Neuron (in vitro differentiated cells): ENCODE measurements around the gene DLEC1.

Experiments
- H2AFZ ChIP-seq: one replicate; pipeline ENCODE4 v1.6.1; 2013; ENCODE audit warnings: low read depth, mild to moderate bottlenecking, inconsistent platforms, low read length, moderate library complexity
- H3K27me3 ChIP-seq: one replicate; pipeline ENCODE4 v1.6.1; 2013; ENCODE audit warnings: low read length; ENCODE audit not compliant: insufficient read depth
- H3K36me3 ChIP-seq: one replicate; pipeline ENCODE4 v1.6.1; 2013; ENCODE audit warnings: low read length; ENCODE audit not compliant: insufficient read depth
- H3K4me1 ChIP-seq: one replicate; pipeline ENCODE4 v1.6.1; 2013; ENCODE audit warnings: low read length; ENCODE audit not compliant: insufficient read depth
- H3K4me3 ChIP-seq: 2 replicates; pipeline ENCODE4 v1.5.1; 2013; ENCODE audit warnings: mild to moderate bottlenecking, low read length, moderate library complexity
- H3K9me3 ChIP-seq: one replicate; pipeline ENCODE4 v1.6.1; 2013; ENCODE audit warnings: low read length

Gene DLEC1

DNA sequence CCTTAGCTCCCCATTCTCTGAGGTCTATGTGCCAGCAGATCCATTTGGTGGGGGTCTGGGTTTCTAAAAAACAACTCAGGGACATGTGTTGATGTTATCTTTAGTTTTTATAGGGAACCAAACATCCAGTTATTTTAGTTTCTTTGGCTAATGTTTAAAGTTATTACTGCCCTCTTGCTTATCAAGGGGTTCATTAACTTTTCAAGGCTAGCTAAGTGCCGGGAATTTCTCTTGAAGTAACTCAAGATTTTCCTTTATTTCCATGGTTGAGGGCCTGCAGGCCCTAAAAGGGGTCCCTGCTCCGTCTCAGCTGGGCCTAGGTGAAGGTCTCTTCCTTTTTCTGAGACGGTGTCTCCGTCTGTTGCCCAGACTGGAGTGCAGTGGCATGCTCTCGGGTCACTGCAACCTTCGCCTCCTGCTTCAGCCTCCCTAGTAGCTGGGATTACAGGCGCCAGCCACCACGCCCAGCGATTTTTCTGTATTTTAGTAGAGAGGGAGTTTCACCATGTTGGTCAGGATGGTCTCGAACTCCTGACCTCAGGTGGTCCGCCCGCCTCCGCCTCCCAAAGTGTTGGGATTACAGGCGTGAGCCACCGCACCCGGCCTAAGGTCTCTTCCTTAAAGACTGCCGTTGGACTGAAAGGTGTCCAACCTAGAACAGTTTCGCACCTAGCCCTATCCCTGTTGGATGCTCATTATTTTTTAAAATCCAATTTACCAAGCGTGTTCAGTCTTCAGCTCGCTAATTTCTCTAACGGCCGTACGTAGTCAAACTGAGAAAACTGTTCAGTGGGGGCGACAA is 125.0 kb downstream of the DLEC1 start:
- H3K9me3 ChIP-seq, result no peaks in the 10 kb centered on the region
- H3K27me3 ChIP-seq, result no peaks in the 10 kb centered on the region
- H3K36me3 ChIP-seq, result no peaks in the 10 kb centered on the region
- peak overlapping the region; percentile 82 for H2AFZ ChIP-seq
- H3K4me3 ChIP-seq, result peak overlapping the region; percentile 54
- no peaks in the 10 kb centered on the region for H3K4me1 ChIP-seq

GRCh38 chr3:38164643-38164951 is 125.6 kb downstream of the DLEC1 start:
- no peaks in the 10 kb centered on the region for H3K4me1 ChIP-seq
- H3K27me3 ChIP-seq, result no peaks in the 10 kb centered on the region
- peak overlapping the region; percentile 82 for H2AFZ ChIP-seq
- H3K36me3 ChIP-seq, result no peaks in the 10 kb centered on the region
- H3K9me3 ChIP-seq, result no peaks in the 10 kb centered on the region
- H3K4me3 ChIP-seq, result peak overlapping the region; percentile 54

DNA sequence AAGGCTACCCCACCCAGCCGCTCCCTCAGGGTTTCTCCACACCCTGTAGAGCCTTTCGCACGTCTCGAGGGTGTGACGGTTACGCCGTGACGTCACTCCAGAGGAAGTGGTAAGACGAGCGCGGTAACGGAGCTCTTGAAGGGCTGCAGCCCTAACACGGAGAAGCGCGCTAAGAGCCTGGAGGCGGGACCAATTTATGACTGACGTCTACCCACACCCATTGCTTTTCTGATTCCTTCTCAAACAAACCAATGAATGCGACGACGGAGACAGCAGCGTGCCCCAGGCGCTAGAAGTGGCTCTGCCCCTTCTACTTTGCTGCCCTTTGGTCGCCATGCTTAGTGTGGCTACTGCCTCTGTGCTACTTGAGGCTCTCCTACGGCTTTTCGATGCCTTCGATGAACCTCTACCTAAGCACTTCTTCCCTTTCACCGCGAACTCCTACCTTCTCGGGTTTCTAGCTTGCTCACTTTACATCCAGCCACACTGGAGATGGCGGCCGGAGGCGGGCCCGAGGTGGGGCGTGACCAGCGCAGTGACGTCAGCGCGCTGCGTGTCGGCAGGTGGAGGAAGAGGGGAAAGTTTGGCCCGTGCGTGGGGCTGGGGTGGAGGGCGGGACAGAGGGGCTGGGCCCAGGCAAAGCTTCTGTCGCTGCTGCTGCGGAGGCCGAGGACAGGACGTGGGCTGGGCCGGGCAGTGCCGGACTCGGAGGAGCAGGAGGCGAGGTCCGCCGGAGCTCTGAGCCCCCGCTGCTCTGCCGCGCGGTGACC is 126.1 kb downstream of the DLEC1 start, which contains the start of gene OXSR1:
Gene OXSR1 (plus strand): TSS at position 586 of the 770 bp plus-strand sequence. CDS start 340 bp downstream, outside the sequence.
- H3K4me1 ChIP-seq, result no peaks in the 10 kb centered on the region
- H3K36me3 ChIP-seq, result no peaks in the 10 kb centered on the region
- H3K27me3 ChIP-seq, result no peaks in the 10 kb centered on the region
- H2AFZ ChIP-seq, result peak within 1 kb of the TSS; percentile 82
- no peaks in the 10 kb centered on the region for H3K9me3 ChIP-seq
- H3K4me3 ChIP-seq, result peak within 1 kb of the TSS; percentile 54

DNA sequence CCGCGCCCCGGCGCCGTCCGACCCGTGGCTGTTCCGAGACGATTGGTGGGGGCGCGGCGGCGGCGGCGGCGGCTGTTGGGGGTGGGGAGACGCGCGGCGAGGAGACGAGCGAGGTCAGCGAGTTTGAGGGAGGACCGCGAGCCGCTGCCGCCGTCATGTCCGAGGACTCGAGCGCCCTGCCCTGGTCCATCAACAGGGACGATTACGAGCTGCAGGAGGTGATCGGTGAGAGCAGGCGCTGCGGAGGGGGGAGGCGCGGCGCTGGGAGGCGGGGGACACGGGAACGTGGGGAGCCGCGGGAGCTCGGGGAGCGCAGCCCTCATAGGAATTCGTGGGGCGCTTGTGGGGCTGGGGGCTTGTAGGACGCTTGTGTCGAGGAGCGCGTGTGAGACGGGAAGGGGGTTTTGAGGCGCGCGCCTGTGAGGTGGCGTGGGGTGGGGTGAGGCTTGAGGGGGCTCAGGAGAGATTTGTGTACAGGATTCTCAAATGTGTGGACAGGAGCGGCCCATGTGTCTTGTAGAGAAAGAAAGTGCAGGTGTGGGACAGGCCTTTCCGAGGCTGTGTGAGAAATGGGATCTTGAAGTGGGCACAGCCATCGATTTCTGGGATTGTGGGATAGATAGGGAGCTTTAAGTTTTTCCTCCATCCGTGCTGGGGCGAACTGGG is 126.8 kb downstream of the DLEC1 start:
- H3K4me1 ChIP-seq, result no peaks in the 10 kb centered on the region
- H3K9me3 ChIP-seq, result no peaks in the 10 kb centered on the region
- H2AFZ ChIP-seq, result peak overlapping the region; percentile 82

DNA sequence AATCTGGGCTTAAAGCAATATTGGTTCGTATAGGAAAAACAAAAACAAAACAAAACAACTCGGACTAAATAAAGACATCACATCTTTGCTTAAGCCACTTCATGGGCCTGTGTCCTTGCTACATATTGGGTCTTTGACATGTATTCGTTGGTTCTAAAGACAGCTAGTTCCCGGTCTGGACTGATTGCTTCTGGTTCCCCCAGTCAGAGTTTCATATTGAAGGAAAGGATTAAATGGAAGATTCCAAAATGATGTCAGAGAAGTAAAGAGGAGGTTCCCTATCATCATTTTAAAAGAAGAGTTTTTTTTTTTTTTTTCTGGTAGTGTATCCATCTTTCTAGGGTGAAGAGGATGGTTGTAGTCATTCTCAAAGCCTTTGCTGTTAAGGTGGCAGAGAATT is 128.6 kb downstream of the DLEC1 start:
- no peaks in the 10 kb centered on the region for H3K27me3 ChIP-seq
- no peaks in the 10 kb centered on the region for H3K36me3 ChIP-seq
- no peaks in the 10 kb centered on the region for H3K4me1 ChIP-seq
- no peak overlapping the region for H2AFZ ChIP-seq
- H3K4me3 ChIP-seq, result no peak overlapping the region
- no peaks in the 10 kb centered on the region for H3K9me3 ChIP-seq

More for the DNA sequence above, 126.8 kb downstream of the DLEC1 start:
- H3K36me3 ChIP-seq, result no peaks in the 10 kb centered on the region
- H3K27me3 ChIP-seq, result no peaks in the 10 kb centered on the region
- H3K4me3 ChIP-seq, result peak overlapping the region; percentile 54

DNA sequence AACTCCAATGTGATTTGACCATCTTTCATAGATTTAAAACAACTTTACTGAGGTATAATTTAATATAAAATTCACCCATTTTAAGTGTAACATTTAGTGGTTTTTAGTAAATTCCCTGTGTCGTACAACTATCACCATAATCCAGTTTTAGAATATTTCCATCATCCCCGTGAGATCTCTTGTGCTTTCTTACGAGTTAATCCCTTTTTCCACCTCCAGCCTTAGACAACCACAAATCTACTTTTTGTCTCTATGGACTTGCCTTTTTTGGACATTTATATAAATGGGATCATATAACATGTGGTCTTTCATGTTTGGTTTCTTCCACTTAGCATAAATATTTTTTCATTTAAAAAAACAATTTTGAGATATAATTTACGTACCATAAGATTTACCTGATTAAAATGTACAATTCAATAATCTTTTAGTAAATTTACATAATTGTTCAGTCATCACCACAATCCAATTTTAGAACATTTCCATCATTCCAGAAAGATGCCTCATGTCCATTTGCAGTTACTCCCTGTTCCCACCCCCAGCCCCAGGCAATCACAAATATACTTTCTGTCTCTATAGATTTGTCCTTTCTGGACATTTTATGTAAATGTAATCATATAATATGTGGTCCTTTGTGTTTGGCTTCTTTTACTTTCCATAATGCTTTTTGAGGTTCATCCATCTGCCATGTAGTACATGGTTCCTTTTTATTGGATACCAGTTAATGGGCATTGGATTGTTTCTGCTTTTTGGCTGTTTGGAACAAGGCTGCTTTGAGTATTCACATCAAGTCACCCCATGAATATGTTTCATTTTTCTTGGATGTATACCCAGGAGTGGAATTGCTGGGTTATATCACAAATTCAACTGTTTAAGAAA is 129.4 kb downstream of the DLEC1 start:
- H3K4me3 ChIP-seq, result no peak overlapping the region
- no peaks in the 10 kb centered on the region for H3K4me1 ChIP-seq
- no peak overlapping the region for H2AFZ ChIP-seq
- no peaks in the 10 kb centered on the region for H3K9me3 ChIP-seq
- no peaks in the 10 kb centered on the region for H3K27me3 ChIP-seq
- H3K36me3 ChIP-seq, result no peaks in the 10 kb centered on the region

GRCh38 chr3:38169027-38169317 is 130.0 kb downstream of the DLEC1 start:
- no peak overlapping the region for H2AFZ ChIP-seq
- no peaks in the 10 kb centered on the region for H3K27me3 ChIP-seq
- no peaks in the 10 kb centered on the region for H3K4me1 ChIP-seq
- H3K9me3 ChIP-seq, result no peaks in the 10 kb centered on the region
- no peaks in the 10 kb centered on the region for H3K36me3 ChIP-seq
- no peak overlapping the region for H3K4me3 ChIP-seq

- Histone ChIP-seq H3K4me1 (no peaks in the 10 kb centered on the region), H3K9me3 (no peaks in the 10 kb centered on the region), H2AFZ (no peak overlapping the region), H3K36me3 (no peaks in the 10 kb centered on the region), H3K4me3 (no peak overlapping the region), H3K27me3 (no peaks in the 10 kb centered on the region)
Measured at GRCh38 chr3:38170722-38171121, 131.7 kb downstream of the DLEC1 start.

DNA sequence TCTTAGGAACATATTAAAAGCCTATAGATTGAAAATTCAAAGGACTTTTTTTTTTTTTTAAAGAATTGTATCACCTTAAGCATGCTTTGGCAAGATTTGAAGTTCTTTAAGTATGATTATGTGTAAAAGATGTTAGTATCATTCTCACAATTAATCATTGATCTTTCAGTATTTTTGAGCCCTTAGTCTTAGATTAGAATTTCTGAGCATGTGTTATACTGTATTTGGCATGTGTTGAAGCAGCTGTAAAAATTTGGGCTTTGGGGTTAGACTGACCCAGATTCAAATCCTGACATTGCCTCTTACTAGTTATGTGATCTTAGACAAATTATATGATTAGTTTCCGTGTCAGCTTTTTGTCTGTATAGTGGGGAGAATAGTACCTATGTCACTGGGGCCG is 132.6 kb downstream of the DLEC1 start:
- H3K4me1 ChIP-seq, result no peaks in the 10 kb centered on the region
- no peak overlapping the region for H2AFZ ChIP-seq
- H3K36me3 ChIP-seq, result no peaks in the 10 kb centered on the region
- H3K4me3 ChIP-seq, result no peak overlapping the region
- H3K9me3 ChIP-seq, result no peaks in the 10 kb centered on the region
- no peaks in the 10 kb centered on the region for H3K27me3 ChIP-seq
